Measurements from ENCODE around the gene RPS26.

DNA sequence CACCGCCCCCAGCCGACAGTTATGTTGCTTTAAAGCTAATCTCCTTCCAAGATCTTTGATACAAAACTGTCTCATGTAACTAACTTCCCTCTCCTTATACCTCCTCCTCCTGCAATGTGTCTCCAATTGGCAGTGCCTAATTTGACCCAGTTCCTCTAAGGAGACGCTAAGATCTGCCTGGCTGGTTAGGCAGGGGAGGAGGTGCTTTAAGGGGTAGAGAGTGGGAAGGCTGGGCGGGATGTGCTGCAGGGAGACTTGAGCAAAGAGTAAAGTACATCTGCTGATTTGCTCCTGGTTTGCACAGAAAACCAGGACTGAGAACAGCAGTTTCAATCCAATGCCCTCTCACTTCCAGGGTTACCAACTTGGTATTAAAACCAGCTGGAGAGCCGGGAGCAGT is 28.2 kb upstream of the RPS26 start:
- TF ChIP-seq CTCF (IDR thresholded peaks at IDR 0.05) (no peak), POLR2A (IDR thresholded peaks at IDR 0.05) (no peak)

Data from esophagus squamous epithelium (tissue), 4 donors.